ENCODE results near the gene CAPS2.

DNA sequence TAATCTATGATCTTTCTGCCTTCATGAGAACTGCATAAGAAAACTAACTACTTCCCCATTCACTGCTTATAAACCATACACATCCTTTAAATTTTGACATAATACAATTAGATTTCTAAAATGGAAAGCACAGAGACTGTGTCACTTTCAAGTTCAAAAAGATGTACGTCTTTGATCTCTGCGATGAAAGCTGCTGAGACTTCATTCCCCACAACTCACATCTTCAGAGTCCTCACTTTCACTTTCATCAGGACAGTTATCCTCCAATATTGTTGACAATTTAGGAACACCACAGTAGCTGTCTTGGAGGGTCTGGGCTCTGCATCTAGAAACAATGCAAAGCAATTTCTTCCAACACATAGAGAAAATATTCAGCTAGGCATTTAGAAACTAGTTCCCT lies 72.6 kb downstream of the CAPS2 start:
- TF ChIP-seq, protein P1, sequence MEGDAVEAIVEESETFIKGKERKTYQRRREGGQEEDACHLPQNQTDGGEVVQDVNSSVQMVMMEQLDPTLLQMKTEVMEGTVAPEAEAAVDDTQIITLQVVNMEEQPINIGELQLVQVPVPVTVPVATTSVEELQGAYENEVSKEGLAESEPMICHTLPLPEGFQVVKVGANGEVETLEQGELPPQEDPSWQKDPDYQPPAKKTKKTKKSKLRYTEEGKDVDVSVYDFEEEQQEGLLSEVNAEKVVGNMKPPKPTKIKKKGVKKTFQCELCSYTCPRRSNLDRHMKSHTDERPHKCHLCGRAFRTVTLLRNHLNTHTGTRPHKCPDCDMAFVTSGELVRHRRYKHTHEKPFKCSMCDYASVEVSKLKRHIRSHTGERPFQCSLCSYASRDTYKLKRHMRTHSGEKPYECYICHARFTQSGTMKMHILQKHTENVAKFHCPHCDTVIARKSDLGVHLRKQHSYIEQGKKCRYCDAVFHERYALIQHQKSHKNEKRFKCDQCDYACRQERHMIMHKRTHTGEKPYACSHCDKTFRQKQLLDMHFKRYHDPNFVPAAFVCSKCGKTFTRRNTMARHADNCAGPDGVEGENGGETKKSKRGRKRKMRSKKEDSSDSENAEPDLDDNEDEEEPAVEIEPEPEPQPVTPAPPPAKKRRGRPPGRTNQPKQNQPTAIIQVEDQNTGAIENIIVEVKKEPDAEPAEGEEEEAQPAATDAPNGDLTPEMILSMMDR (IDR thresholded peaks at IDR 0.05) = no peak
- no peak for TF ChIP-seq POLR2A (IDR thresholded peaks at IDR 0.05)
